Psoas muscle (tissue), 8 donors: ENCODE results near the gene CASTOR1. TPM values are rescaled to one million over a fixed set of nuclear protein-coding genes. Genes with fewer than 3 reads are reported as not detected.

Source experiments
- ATAC-seq, 4 donors: fragments of 200-7000 bp; cut with Tn5 transposase; one replicate each; pipeline ENCODE4 v1.9.1; 2020; ENCODE audit warnings: moderate library complexity in 3 of 4, mild to moderate bottlenecking in 2 of 4
- DNase-seq, 2 donors: peaks; one replicate each; pipeline ENCODE4 v3.0.0-alpha.2; 2020
- H3K27ac ChIP-seq: fragments of 200-600 bp; one replicate; pipeline ENCODE4 v1.8.0; 2022
- H3K27me3 ChIP-seq, 3 donors: fragments of 200-600 bp in 1 of 3; one replicate each; pipeline versions ENCODE4 v1.6.1 to v1.8.0; 2013 to 2022; ENCODE audit warnings: low read length in 2 of 3, mild to moderate bottlenecking in 2 of 3, moderate library complexity in 1 of 3; ENCODE audit not compliant: insufficient read depth in 3 of 3
- H3K36me3 ChIP-seq, 2 donors: fragments of 200-600 bp in 1 of 2; one replicate each; pipeline versions ENCODE4 v1.6.1 to v1.8.0; 2013 to 2022; ENCODE audit warnings: low read depth in 1 of 2, mild to moderate bottlenecking in 1 of 2, moderate library complexity in 1 of 2; ENCODE audit not compliant: insufficient read depth in 1 of 2
- H3K4me1 ChIP-seq: fragments of 200-600 bp; one replicate; pipeline ENCODE4 v1.8.0; 2022
- H3K4me3 ChIP-seq: fragments of 200-600 bp; one replicate; pipeline ENCODE4 v1.8.0; 2022; ENCODE audit warnings: mild to moderate bottlenecking
- H3K9me3 ChIP-seq: fragments of 200-600 bp; one replicate; pipeline ENCODE4 v1.8.0; 2022
- WGBS, 3 donors: extraction: QIAGEN DNeasy Blood & Tissue Kit; methylation state at CpG; one replicate each; pipeline versions ENCODE4 v1.1.6 to v1.1.7; 2013; 5-methylcytosine and 5-hydroxymethylcytosine counted together
- intact Hi-C, 2 donors: fragments of 100-400 bp; cut with DNase I; formaldehyde crosslinking; loops; one replicate each; pipeline versions ENCODE4 v1.11.0 to v1.14.2; 2022
- polyA plus RNA-seq, 3 donors: library from polyadenylated mRNA; stranded (reverse); fragments of 200-250 nt; gene quantifications; one replicate each; pipeline ENCODE4 v1.2.3, GENCODE V29; 2013
- total RNA-seq, 4 donors: library from RNA; stranded (reverse); fragmentation: NEBNext Ultra II Directional in 2 of 4; extraction: Animal tissue kit (Norgen Biotek cat#: 25700) in 2 of 4; gene quantifications; one replicate each; pipeline versions ENCODE4 v1.2.1 to v1.2.4, GENCODE V29; 2021 to 2023
- TF ChIP-seq, protein P1 (sequence below): fragments of 200-600 bp; IDR thresholded peaks from one replicate; pipeline ENCODE4 v1.8.0; 2022; ENCODE audit warnings: antibody characterized with exemption
- donor health status: healthy with polysubstance abuse.
- donor health status: DM: no; HTN: no; CAD: no; lungs with moderate emphysema.
- donor health status: Bipolar disorder and iron deficiency.
- donor health status: healthy.
- donor health status: DM: yes; HTN: yes; CAD: no.
- donor health status: DM: no; HTN: no; CAD: no.
- donor health status: DM: no; HTN: no; CAD: no.
- donor health status: DM: yes; HTN: yes; CAD: no.

CASTOR1 gene
- total and polyA plus RNA-seq, 7 donors = 0.44 to 5.1 (median 2.9) TPM

GRCh38 chr22:30289980-30290313, 642 bp upstream of the CASTOR1 start:
- DNase-seq (no peak), ATAC-seq (peak; percentile 2 to 21 (median 6))
- WGBS, 3 donors = 26 to 39% (median 26%) methylated on average over 12 of the region's 12 CpGs
- TF ChIP-seq, protein P1, sequence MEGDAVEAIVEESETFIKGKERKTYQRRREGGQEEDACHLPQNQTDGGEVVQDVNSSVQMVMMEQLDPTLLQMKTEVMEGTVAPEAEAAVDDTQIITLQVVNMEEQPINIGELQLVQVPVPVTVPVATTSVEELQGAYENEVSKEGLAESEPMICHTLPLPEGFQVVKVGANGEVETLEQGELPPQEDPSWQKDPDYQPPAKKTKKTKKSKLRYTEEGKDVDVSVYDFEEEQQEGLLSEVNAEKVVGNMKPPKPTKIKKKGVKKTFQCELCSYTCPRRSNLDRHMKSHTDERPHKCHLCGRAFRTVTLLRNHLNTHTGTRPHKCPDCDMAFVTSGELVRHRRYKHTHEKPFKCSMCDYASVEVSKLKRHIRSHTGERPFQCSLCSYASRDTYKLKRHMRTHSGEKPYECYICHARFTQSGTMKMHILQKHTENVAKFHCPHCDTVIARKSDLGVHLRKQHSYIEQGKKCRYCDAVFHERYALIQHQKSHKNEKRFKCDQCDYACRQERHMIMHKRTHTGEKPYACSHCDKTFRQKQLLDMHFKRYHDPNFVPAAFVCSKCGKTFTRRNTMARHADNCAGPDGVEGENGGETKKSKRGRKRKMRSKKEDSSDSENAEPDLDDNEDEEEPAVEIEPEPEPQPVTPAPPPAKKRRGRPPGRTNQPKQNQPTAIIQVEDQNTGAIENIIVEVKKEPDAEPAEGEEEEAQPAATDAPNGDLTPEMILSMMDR = no peak
- peaks cover 22% of the 10 kb centered on the region for H3K4me1 ChIP-seq
- H3K9me3 ChIP-seq = no peaks in the 10 kb centered on the region
- intact Hi-C loops = loop anchor here in 1 of 2 donors (2.0 to 5.0 kb wide), 2 partner anchors 37 to 97 kb away; partner anchors contain the start of genes RNF215 and TBC1D10A
- peaks cover 0 to 13% of the 10 kb centered on the region in 2 donors for H3K36me3 ChIP-seq
- peak overlapping the region; percentile 94 for H3K4me3 ChIP-seq
- H3K27me3 ChIP-seq = no peaks in the 10 kb centered on the region
- H3K27ac ChIP-seq = peak overlapping the region; percentile 76

DNA sequence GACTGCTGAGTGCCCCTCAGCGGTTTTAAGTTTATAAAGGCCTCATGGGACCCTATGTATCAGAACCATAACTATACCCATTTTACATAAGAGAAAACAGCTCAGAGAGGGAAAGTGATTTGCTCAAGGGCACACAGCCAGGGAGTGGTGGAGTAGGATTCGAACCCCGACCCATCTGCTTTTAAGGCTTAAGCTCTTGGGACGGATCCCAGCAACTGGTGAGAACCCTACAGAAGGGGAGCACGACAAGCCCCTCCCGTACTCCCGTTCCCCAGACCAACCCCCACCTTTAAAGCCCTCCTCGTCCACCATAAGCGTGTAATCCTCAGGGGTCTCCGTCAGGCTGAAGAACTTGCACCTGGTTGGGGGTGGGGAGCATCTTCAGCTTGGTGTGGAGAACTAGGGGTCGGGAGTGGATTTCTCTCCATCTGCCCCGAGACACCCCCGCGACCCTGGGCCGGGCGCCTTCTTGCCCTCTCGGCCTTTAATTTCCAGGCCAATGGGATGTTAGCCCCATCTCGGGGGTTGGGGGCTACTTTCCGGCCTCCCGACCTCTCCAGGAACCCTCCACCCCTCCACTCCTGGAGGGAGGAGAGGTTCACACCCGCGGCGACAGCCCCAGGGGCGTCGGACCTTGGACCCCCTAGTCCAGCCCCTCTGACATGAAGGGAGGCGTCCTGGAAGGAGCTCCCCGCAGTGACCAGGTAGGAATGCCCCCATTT, 725 bp downstream of the CASTOR1 start:
- H3K27ac ChIP-seq = peak overlapping the region; percentile 76
- 8 to 10% (median 10%) methylated on average over 27 of the region's 27 CpGs for WGBS, 3 donors
- intact Hi-C loops = loop anchor here (1.0 to 2.0 kb wide), 2 partner anchors 68 to 98 kb away; partner anchors contain the start of genes RNF215 (in 1 of the 2) and SF3A1 (in 1 of the 2)
- H3K36me3 ChIP-seq = peaks cover 0 to 13% of the 10 kb centered on the region in 2 donors
- no peaks in the 10 kb centered on the region for H3K27me3 ChIP-seq
- DNase-seq = no peak
- TF ChIP-seq, protein P1 = no peak
- no peaks in the 10 kb centered on the region for H3K9me3 ChIP-seq
- H3K4me1 ChIP-seq = peaks cover 22% of the 10 kb centered on the region
- peak overlapping the region; percentile 94 for H3K4me3 ChIP-seq
- ATAC-seq = no peak

- Histone ChIP-seq H3K27me3 (no peaks in the 10 kb centered on the region), H3K9me3 (no peaks in the 10 kb centered on the region), H3K36me3 (peaks cover 0 to 6% of the 10 kb centered on the region in 2 donors), H3K4me1 (peaks cover 22% of the 10 kb centered on the region), H3K4me3 (peak overlapping the region; percentile 94), H3K27ac (peak overlapping the region; percentile 46)
- DNase-seq (peak; percentile 83 to 90), ATAC-seq (peak; percentile 27 to 45 (median 34))
- 8 to 9% (median 8%) methylated on average over 5 of the region's 5 CpGs for WGBS, 3 donors
- intact Hi-C loops = loop anchor here (1.0 to 2.0 kb wide), 5 partner anchors 25 to 179 kb away; partner anchors contain the start of genes RNF215 (in 2 of the 2) and SF3A1 (in 1 of the 2)
- TF ChIP-seq, protein P1 = peak; percentile 71
Measured at GRCh38 chr22:30287648-30288418, 1.5 kb downstream of the CASTOR1 start.

GRCh38 chr22:30286813-30287647, 2.3 kb downstream of the CASTOR1 start:
- Histone ChIP-seq H3K9me3 (no peaks in the 10 kb centered on the region), H3K4me1 (peaks cover 22% of the 10 kb centered on the region), H3K36me3 (peaks cover 0 to 5% of the 10 kb centered on the region in 2 donors), H3K4me3 (no peak overlapping the region), H3K27me3 (no peaks in the 10 kb centered on the region), H3K27ac (no peak overlapping the region)
- TF ChIP-seq, protein P1 = peak; percentile 75
- intact Hi-C loops = loop anchor here in 1 of 2 donors (1.0 to 2.0 kb wide), 3 partner anchors 24 to 178 kb away; partner anchors contain the start of gene RNF215
- DNase-seq (peak; percentile 69 to 82), ATAC-seq (no peak)
- 64 to 72% (median 72%) methylated on average over 26 to 31 of the region's 31 CpGs for WGBS, 3 donors
